ENCODE measurements around the gene NEGR1.

Gene NEGR1

DNA sequence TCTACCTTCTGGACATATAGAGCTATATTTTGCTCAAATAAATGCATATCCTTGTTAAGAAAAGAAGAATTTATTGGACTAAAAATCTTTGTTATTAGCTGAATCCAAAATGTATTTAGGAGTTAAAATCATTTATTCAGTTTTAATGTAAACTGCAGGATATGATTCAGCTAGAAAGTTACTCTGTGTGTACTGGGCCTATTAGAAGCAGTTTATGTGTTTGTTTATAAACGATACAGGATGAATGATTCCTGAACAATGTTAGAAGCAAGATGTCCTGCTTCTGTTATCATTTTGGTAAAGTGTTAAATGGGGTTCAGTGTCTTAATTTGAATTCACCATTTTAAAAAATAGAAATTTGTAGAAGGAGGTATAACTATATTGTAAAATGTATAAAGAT lies 652.3 kb downstream of the NEGR1 start:
- TF ChIP-seq, protein P1, sequence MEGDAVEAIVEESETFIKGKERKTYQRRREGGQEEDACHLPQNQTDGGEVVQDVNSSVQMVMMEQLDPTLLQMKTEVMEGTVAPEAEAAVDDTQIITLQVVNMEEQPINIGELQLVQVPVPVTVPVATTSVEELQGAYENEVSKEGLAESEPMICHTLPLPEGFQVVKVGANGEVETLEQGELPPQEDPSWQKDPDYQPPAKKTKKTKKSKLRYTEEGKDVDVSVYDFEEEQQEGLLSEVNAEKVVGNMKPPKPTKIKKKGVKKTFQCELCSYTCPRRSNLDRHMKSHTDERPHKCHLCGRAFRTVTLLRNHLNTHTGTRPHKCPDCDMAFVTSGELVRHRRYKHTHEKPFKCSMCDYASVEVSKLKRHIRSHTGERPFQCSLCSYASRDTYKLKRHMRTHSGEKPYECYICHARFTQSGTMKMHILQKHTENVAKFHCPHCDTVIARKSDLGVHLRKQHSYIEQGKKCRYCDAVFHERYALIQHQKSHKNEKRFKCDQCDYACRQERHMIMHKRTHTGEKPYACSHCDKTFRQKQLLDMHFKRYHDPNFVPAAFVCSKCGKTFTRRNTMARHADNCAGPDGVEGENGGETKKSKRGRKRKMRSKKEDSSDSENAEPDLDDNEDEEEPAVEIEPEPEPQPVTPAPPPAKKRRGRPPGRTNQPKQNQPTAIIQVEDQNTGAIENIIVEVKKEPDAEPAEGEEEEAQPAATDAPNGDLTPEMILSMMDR (IDR thresholded peaks at IDR 0.05; ENCODE audit: low read depth, low read length, missing control alignments), result no peak
- no peak for DNase-seq (ENCODE audit: low read depth)
- H3K4me3 ChIP-seq (ENCODE audit: low read depth, low read length), result no peak overlapping the region

DNA sequence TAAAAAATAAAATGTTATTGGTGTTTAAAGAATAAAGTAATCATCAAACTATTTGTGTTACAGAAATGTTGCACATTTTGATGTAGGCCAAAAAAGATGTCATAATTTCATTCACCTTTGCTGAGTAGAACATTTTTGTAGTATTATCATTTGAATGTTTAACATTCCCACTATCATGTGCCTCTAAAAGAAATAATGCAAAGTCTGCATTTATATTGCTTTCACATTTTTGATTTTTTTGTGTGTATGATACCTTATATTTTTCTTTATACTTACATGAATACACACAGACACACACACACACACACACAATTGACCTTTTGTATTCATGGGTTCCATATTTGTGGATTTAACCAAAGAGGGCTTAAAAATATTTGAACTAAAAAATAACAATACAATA lies 657.3 kb downstream of the NEGR1 start:
- DNase-seq (ENCODE audit: low read depth), result no peak
- TF ChIP-seq, protein P1 (IDR thresholded peaks at IDR 0.05; ENCODE audit: low read depth, low read length, missing control alignments), result no peak
- H3K4me3 ChIP-seq (ENCODE audit: low read depth, low read length), result no peak overlapping the region

DNA sequence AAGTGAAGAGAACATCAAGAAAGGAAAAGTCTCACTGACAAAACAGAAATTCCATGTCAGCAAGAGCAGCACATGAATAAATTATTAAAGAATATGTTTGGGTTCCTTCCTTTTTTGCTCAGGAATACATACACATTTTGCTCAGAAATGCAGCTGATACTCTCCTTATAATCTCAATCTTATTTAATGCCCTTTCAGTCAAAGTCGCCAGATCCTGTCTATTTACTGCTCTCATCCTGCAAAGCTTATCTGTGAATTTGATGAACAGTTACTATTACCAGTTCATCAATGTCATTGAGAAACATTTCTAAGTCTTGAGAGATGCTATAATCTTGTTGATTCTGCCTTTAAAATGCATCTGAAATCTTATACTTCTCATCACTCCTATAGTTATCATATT lies 658.5 kb downstream of the NEGR1 start:
- TF ChIP-seq, protein P1 (IDR thresholded peaks at IDR 0.05; ENCODE audit: low read depth, low read length, missing control alignments), result no peak
- no peak for DNase-seq (ENCODE audit: low read depth)
- no peak overlapping the region for H3K4me3 ChIP-seq (ENCODE audit: low read depth, low read length)

DNA sequence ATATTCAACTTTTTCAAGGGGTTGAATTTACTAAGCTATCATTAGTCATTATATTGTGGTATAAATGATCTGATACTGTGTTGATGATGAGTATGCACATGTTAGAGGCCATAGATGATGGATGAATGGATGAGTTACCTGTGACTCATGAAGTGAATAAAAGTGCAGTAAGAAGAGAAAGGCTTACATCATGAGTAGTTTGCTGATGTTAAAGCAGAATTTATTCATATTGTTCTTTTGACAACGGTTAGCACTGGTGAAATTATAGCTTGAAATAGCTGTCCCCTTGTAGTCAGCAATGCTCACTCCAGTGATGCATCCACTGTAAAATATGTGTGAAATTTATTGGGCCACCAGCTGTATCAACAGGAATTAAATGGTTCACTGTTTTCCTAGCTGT lies 660.6 kb downstream of the NEGR1 start:
- DNase-seq (ENCODE audit: low read depth), result no peak
- no peak overlapping the region for H3K4me3 ChIP-seq (ENCODE audit: low read depth, low read length)
- TF ChIP-seq, protein P1 (IDR thresholded peaks at IDR 0.05; ENCODE audit: low read depth, low read length, missing control alignments), result no peak

DNA sequence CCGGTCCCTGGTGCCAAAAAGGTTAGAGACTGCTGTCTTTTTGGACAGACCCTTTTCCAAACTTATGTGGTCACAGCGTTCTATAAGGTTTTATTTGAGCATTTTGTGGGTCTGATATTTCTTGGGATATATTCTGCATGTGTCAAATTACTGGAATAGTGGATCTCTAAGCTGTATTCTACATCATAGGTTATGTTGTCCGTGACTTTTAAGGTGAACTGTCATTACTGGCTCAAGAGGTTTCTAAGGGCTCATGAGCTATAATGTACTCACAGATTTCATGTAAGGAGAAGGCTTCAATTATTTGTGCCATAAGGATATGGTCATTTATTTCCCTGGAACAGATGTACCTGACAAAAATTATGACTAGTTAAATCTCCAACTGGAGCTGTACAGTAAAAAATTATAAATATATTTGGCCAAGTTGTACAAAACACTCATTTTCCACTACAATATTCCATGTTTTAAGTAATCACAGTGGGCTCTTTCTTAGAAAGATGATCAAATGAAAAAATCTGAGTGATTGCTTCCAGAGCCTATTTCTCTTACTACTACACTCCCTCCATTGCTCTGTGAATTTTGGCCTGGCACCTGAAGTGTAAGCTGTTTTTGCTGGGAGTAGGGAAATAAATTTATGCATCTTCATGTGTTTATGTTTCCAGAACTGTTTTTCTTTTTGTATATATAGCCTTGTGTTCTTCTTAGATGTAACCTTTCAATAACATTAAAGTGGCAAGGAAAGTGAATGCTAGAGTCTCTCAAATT lies 663.4 kb downstream of the NEGR1 start:
- H3K4me3 ChIP-seq (ENCODE audit: low read depth, low read length), result no peak overlapping the region
- DNase-seq (ENCODE audit: low read depth), result no peak
- TF ChIP-seq, protein P1 (IDR thresholded peaks at IDR 0.05; ENCODE audit: low read depth, low read length, missing control alignments), result no peak

DNA sequence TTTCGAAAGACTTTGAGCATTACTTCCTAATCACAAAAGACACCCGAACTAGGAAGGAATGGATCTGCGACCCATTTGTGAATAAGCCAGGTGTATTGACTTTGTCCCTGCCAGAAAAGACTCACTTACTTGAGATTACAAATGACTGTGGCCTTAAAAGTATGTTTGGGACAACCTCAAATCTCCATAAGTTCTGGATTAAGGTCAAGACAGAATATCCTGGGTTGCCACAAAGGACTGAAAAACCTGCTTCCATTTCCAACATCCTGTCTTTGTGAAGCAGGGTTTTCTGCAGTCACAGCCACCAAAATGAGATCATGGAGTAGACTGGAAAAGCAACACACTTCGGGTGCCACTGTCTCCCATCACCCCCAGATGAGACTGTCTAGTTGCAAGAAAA lies 664.1 kb downstream of the NEGR1 start:
- TF ChIP-seq, protein P1 (IDR thresholded peaks at IDR 0.05; ENCODE audit: low read depth, low read length, missing control alignments), result no peak
- no peak for DNase-seq (ENCODE audit: low read depth)
- no peak overlapping the region for H3K4me3 ChIP-seq (ENCODE audit: low read depth, low read length)

DNA sequence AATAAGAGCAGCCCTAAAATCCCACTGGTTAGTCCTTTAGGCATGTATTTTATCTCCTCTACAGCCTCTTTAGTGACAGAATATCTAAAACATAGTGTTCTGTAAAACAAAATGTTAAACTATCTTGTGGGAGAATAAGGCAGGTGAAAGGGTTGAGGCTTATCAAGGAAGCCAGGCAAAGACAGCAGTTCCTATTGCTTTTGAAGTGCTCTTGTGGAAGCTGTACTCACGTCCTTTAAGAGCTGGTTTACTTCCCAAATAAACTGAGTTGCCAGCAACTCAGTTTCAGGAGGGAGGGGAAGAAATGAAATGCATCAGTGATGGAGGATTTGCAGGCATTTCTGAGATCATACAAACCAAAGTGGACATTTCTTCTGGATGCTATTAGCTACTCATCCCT lies 671.9 kb downstream of the NEGR1 start:
- H3K4me3 ChIP-seq (ENCODE audit: low read depth, low read length), result no peak overlapping the region
- TF ChIP-seq, protein P1 (IDR thresholded peaks at IDR 0.05; ENCODE audit: low read depth, low read length, missing control alignments), result no peak
- no peak for DNase-seq (ENCODE audit: low read depth)
